Mucosa of descending colon (tissue), 3 donors: ENCODE data around the gene MAP7D1. TPM values are rescaled to one million over a fixed set of nuclear protein-coding genes. Genes with fewer than 3 reads are reported as not detected.

Experiments
- ATAC-seq: fragments of 200-7000 bp; cut with Tn5 transposase; one replicate; pipeline ENCODE4 v1.9.1; 2020; ENCODE audit warnings: mild to moderate bottlenecking, moderate library complexity
- DNase-seq, 3 donors: peaks; one replicate each; pipeline ENCODE4 v3.0.0-alpha.2; 2020
- H3K36me3 ChIP-seq: fragments of 200-600 bp; one replicate; pipeline ENCODE4 v1.8.0; 2021; ENCODE audit warnings: low read depth, mild to moderate bottlenecking
- H3K4me1 ChIP-seq: fragments of 200-600 bp; one replicate; pipeline ENCODE4 v1.8.0; 2021; ENCODE audit warnings: low read depth, mild to moderate bottlenecking
- H3K4me3 ChIP-seq: fragments of 200-600 bp; one replicate; pipeline ENCODE4 v1.8.0; 2021; ENCODE audit warnings: mild to moderate bottlenecking
- H3K9me3 ChIP-seq: fragments of 200-600 bp; one replicate; pipeline ENCODE4 v1.8.0; 2021; ENCODE audit warnings: mild to moderate bottlenecking
- CTCF ChIP-seq: fragments of 200-600 bp; IDR thresholded peaks from one replicate; pipeline ENCODE4 v1.8.0; 2022; ENCODE audit warnings: antibody characterized with exemption, mild to moderate bottlenecking
- intact Hi-C, 2 donors: fragments of 100-400 bp; cut with DNase I in 1 of 2; cut with micrococcal nuclease in 1 of 2; formaldehyde crosslinking; loops; one replicate each; pipeline versions ENCODE4 v1.11.0 to v1.11.1; 2022; cut with DNase I, micrococcal nuclease
- total RNA-seq, 3 donors: library from RNA; stranded (reverse); fragmentation: NEBNext Ultra II Directional in 2 of 3; extraction: Animal tissue kit (Norgen Biotek cat#: 25700) in 2 of 3; gene quantifications; one replicate each; pipeline versions ENCODE4 v1.2.1 to v1.2.4, GENCODE V29; 2021 to 2023
- donor health status: DM: no; HTN: no; CAD: no; lungs with moderate emphysema.
- donor health status: DM: no; HTN: no; CAD: no.
- donor health status: DM: no; HTN: yes; CAD: no.

MAP7D1 gene
- total RNA-seq, 3 donors from 2014 or later = 41.5 to 161 (median 61.9) TPM

- Histone ChIP-seq H3K4me1 (peaks cover 8% of the 10 kb centered on the region), H3K4me3 (no peak within 1 kb of the TSS), H3K36me3 (no peaks in the 10 kb centered on the region), H3K9me3 (no peaks in the 10 kb centered on the region)
- no peak for TF ChIP-seq CTCF
- ATAC-seq (peak; percentile 43), DNase-seq (no peak)
- intact Hi-C loops = no loop called here
These were observed 30.6 kb upstream of the MAP7D1 start, which contains the start of gene COL8A2 for GRCh38 chr1:36125129-36125991. Gene COL8A2 (minus strand): TSS chr1:36125222. CDS start chr1:36100242, 24,980 bp downstream.

GRCh38 chr1:36126005-36126716 lies 29.8 kb upstream of the MAP7D1 start:
- no peaks in the 10 kb centered on the region for H3K36me3 ChIP-seq
- intact Hi-C loops = no loop called here

GRCh38 chr1:36126797-36127500 lies 29.0 kb upstream of the MAP7D1 start:
- ATAC-seq (no peak), DNase-seq (no peak)
- Histone ChIP-seq H3K9me3 (no peaks in the 10 kb centered on the region), H3K4me1 (peaks cover 8% of the 10 kb centered on the region), H3K4me3 (no peak overlapping the region), H3K36me3 (no peaks in the 10 kb centered on the region)
- intact Hi-C loops = no loop called here
- TF ChIP-seq CTCF = no peak

More at GRCh38 chr1:36126005-36126716, 29.8 kb upstream of the MAP7D1 start:
- TF ChIP-seq CTCF = no peak
- H3K4me1 ChIP-seq = peaks cover 8% of the 10 kb centered on the region
- H3K9me3 ChIP-seq = no peaks in the 10 kb centered on the region
- H3K4me3 ChIP-seq = no peak overlapping the region
- ATAC-seq (no peak), DNase-seq (no peak)

GRCh38 chr1:36128126-36128904 lies 27.6 kb upstream of the MAP7D1 start:
- no peak for TF ChIP-seq CTCF
- intact Hi-C loops = no loop called here
- H3K4me3 ChIP-seq = no peak overlapping the region
- no peak for DNase-seq
- H3K9me3 ChIP-seq = no peaks in the 10 kb centered on the region
- peaks cover 13% of the 10 kb centered on the region for H3K4me1 ChIP-seq
- H3K36me3 ChIP-seq = no peaks in the 10 kb centered on the region
- ATAC-seq = no peak

GRCh38 chr1:36128905-36129206 lies 27.1 kb upstream of the MAP7D1 start:
- intact Hi-C loops = no loop called here
- ATAC-seq (no peak), DNase-seq (no peak)
- Histone ChIP-seq H3K4me3 (no peak overlapping the region), H3K4me1 (peaks cover 14% of the 10 kb centered on the region), H3K9me3 (no peaks in the 10 kb centered on the region), H3K36me3 (no peaks in the 10 kb centered on the region)
- no peak for TF ChIP-seq CTCF
